HCT116 (cell line): Measurements from ENCODE around the gene CHRND.

Experiments
- CTCF ChIP-seq, 3 experiments: fragments of 200-600 bp in 1 of 3; sonication (generic) in 1 of 3; IDR thresholded peaks in 2 of 3; conservative IDR thresholded peaks in 1 of 3; 2 replicates each; pipeline ENCODE4 v1.5.1; 2012 to 2017; ENCODE audit warnings: low read depth in 2 of 3, low read length in 2 of 3, antibody characterized with exemption in 1 of 3, borderline replicate concordance in 1 of 3, control low read depth in 1 of 3, mild to moderate bottlenecking in 1 of 3, mixed read lengths in 1 of 3, mixed run types in 1 of 3, moderate library complexity in 1 of 3; ENCODE audit not compliant: insufficient read depth in 1 of 3
- JUND ChIP-seq: IDR thresholded peaks from 2 replicates; pipeline ENCODE4 v1.6.1; 2012
- REST ChIP-seq: IDR thresholded peaks from 2 replicates; pipeline ENCODE4 v1.6.1; 2012; ENCODE audit warnings: low read depth
- SIN3A ChIP-seq: IDR thresholded peaks from 2 replicates; pipeline ENCODE4 v1.6.1; 2012; ENCODE audit warnings: low read depth
- ZFX ChIP-seq: fragments of 450-650 bp; IDR thresholded peaks from 2 replicates; pipeline ENCODE4 v1.6.1; 2017

GRCh38 chr2:232568161-232568560 is 42.2 kb downstream of the CHRND start:
- TF ChIP-seq JUND (peak; percentile 88), REST (no peak), SIN3A (0 out of 2 replicates have a peak, but pooled peaks have one; percentile 18), ZFX (no peak), CTCF (IDR thresholded peaks at IDR 0.05 in 2 of 3, conservative IDR thresholded peaks at IDR 0.05 in 1 of 3; ENCODE audit: borderline replicate concordance in 1 of 3, insufficient read depth in 1 of 3, low read depth in 2 of 3, low read length in 2 of 3) (no peak)
